Measurements from ENCODE around the gene LIPC.

LIPC gene

DNA sequence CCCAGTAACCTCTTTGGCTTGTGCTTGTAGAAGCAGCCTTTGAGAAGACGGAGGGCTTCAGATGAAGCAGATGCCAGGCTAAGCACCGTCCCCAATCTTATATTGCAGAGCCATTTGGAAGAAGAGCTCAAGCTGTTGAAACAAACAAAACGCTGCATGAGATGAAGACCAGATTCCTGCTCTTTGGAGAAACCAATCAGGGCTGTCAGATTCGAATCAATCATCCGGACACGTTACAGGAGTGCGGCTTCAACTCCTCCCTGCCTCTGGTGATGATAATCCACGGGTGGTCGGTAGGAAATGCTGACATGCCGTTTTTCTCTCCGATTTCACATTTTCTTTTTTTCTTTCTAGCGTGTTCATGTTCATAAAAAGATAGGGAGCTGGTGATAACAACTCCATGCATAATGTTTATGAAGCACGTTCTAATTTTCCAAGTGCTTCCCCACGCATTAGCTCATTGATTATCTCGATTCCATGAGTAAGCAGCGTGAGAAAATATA is 106.5 kb downstream of the LIPC start:
- DNase-seq (ENCODE audit: low read depth in 2 of 2) = no peak

DNA sequence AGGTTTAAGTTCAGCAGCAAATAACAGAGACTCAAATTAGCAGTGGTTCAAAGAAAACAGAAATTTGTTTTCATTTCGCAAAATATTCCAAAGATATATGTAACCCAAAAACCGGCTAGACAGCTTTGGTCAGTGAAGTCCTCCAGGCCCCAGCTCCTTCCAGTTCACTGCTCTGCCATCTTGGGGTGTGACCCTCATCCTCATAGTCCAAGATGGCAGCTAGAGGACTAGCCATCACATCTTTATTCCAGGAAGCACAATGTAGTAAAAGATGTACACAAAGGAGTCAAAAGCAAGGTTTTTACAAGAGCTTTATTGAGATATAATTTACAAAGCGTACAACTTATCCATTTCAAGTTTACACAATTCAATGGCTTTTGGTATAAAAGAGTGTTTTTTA is 107.1 kb downstream of the LIPC start:
- no peak for DNase-seq (ENCODE audit: low read depth in 2 of 2)

DNA sequence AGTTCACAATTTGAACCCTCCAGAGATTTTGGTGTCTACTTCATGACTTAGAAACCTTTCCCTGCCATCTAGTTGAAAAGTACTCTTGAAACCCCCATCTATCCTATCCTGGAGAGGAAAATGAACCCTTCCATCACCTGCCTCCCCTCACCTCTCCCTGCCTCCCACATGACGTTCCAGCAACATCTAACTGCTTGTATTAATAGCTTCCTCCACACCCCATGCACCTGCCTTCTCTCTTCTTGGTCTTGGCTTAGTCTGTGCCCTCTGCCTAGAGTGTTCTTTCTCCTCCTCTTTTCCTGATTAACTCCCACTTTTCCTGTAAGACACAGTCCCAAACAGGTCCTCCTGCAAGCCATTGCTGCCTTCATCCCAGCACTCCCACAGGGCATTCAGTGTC is 107.8 kb downstream of the LIPC start:
- DNase-seq (ENCODE audit: low read depth in 2 of 2) = no peak

DNA sequence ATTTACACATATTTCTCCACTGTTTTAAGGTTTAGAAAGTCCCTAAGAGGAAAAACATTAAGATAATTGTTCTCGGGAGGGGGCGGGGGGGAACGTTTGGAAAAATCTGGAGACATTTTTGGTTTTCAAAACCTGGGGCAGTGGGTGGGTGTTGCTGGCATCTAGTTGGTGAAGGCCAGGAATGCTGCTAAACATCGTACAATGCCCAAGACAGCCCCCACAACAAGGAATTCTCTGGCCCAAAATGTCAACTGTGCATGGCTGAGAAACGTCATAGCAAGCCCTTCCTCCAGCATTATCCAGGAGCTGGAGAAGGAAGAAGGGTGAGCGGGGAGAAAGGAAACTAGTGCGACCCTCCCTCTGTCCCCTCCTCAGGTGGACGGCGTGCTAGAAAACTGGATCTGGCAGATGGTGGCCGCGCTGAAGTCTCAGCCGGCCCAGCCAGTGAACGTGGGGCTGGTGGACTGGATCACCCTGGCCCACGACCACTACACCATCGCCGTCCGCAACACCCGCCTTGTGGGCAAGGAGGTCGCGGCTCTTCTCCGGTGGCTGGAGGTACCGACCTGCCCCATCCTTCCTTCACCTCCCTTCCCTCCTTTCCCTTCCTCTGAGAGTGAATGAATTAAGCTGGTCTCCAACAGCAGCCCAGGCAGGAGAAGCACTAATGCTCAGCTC is 109.8 kb downstream of the LIPC start:
- DNase-seq (ENCODE audit: low read depth in 2 of 2) = no peak

DNA sequence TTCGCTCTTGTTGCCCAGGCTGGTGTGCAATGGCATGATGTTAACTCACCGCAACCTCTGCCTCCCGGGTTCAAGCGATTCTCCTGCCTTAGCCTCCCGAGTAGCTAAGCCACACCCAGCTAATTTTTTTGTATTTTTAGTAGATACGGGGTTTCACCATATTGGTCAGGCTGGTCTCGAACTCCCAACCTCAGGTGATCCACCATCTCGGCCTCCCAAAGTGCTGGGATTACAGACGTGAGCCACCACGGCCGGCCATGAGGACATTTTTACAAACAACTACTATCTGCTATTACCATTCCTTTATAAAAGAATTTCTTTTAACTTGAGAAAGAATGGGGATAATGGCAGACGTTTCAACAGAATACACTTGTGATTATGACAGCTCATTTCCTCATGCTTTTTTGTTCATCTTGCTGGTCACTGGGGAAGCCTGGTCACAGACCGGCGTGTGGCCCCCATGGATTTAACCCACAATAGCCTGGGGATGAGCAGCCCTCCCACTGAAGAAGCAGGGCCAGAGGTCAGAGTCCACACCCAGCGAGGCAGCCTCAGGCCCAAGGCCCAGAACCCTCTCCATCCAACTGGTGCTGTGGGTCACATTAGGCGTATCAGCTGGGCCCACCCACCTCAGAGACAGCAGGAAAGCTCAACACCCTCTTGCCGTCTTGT is 112.0 kb downstream of the LIPC start:
- DNase-seq (ENCODE audit: low read depth in 2 of 2) = no peak

DNA sequence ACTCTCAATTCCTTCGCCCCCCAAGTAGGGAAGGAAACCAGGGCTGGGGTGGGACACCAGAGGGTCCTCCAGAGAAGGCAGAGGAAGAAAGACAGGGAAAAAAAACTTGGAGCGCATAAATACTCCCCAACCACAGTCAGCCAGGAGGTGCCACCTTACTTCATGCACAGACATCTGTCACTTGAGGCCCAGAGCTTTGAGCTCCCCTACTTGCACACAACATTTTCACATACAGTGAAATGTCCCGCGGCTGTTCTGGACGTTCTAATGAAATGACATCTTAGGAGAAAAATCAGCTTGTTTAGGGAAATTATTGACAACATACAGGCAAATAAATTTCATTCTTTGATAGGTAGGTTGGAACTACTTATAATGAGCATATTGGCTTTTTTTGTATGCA is 113.0 kb downstream of the LIPC start:
- DNase-seq (ENCODE audit: low read depth in 2 of 2) = no peak

DNA sequence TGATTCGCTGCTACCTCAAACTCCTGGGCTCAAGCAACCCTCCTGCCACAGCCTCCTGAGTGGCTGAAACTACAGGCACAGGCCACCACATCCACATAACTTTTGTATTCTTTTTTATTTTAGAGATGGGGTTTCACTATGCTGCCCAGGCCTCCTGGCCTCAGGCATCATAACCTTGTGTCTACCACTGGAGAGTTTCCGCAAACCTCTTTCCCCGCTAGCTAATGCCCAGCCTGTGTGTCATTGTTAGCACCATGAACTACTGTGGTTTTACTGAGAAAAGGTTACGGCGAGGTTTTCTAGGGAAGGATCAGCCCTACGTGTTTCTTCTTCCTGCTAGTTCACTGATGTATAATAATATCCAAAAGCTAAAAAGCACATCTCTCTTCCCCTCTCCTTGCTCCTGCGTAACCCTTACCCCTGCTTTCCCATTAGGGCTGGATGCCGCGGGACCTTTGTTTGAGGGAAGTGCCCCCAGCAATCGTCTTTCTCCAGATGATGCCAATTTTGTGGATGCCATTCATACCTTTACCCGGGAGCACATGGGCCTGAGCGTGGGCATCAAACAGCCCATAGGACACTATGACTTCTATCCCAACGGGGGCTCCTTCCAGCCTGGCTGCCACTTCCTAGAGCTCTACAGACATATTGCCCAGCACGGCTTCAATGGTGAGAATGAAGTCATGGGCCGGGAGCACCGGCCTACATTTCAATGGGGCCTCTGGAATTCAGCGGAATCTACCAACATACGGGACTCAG is 113.7 kb downstream of the LIPC start:
- no peak for DNase-seq (ENCODE audit: low read depth in 2 of 2)

DNA sequence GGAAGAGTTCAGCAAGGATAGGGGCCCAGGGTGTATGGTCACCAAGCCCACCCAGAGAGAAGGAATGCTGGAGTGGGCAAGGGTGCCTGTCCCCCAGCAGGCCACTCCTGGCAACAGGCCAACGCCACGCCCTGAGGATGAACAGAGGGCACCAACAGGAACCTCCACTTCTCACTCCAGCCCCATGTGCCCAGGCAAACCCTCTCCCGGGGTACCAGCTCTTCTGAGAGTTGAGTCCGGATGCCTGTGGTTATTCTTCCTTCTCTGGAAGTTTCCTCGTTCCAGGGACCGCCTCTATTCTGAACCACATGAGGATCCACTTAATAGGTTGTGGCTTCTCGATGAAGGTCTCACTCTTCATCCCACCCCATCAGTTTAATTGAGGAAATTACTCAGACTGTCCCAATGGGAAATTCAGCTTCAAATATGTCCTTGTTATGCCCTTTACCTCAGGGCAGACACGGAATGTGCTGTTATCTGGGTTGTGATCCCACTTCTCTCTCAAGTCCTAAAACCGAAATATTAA is 114.3 kb downstream of the LIPC start:
- no peak for DNase-seq (ENCODE audit: low read depth in 2 of 2)

DNA sequence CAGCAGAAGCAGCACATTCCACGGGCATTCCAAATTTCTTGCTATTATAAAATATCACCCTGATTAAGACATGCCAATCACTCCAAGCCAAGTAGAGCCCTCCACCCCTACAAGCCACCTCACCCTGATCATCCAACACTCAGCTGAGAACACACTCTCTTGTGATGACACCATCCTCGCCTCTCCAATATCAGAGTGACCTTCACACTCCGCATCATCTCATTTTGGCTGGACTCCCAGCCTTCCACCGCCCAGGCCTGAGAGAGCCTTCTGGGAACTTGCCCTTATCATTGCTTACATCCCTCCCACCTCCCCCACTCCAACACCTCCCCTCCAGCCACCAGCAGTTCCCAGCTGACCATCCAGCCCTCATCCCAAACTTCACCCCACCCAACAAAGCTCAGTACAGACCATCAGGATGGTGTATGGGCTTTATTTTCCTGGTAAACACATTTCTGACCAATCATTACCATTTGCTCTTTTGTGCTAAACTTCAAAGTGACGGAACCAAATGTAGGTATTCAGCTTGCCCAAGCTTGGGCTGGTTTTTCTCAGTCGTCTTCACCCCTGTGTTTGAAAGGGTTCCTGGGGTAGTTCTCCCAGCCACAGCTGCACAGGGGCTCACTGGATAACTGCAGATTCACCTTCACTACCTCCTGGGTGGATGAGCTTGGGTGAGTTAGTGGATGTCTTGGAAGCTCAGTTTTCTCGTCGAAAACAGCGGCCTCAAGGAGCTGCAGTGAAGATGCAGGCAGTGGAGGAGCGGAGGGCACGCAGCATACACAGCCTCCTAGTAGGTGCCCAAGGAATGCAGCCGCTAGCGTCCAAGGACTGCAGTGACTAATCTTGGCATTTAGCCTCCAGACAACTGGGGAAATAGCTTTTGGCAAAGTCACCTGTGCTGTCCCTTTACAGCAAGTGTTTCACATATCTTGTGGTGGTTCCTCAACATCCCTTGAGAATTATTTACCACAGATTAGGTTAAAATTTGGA is 115.1 kb downstream of the LIPC start:
- no peak for DNase-seq (ENCODE audit: low read depth in 2 of 2)

DNA sequence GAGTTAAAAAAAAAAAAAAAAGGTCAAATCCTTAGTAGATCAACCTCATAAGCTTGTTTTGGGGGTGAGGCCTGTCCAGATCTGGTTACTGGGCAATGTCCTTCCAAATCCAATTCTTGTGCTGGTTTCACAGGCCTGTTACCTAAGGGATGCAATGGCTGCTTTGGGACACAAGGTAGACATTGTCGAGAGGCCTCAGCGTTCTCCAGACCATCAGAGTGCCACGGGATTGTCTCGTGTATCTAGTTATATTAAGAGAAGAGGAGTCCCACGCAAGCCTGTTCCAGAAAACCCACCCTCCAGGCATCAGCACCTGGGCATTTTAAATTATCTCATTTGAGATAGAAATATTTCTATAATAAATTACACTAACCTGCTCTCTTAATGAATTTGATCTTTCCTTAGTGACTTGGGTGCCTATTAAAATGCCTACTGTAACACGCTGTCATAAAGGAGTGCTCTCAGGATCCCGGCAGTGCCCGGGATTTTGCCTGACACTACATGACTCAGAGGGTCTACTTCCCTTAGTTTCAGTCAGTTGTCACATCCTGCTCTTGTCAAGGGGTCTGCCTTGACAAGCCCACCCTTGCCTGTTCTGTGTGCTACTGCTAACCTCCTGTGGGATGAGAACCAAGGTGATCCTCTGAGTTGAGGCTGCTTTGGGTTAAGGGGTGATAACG is 116.0 kb downstream of the LIPC start:
- no peak for DNase-seq (ENCODE audit: low read depth in 2 of 2)

DNA sequence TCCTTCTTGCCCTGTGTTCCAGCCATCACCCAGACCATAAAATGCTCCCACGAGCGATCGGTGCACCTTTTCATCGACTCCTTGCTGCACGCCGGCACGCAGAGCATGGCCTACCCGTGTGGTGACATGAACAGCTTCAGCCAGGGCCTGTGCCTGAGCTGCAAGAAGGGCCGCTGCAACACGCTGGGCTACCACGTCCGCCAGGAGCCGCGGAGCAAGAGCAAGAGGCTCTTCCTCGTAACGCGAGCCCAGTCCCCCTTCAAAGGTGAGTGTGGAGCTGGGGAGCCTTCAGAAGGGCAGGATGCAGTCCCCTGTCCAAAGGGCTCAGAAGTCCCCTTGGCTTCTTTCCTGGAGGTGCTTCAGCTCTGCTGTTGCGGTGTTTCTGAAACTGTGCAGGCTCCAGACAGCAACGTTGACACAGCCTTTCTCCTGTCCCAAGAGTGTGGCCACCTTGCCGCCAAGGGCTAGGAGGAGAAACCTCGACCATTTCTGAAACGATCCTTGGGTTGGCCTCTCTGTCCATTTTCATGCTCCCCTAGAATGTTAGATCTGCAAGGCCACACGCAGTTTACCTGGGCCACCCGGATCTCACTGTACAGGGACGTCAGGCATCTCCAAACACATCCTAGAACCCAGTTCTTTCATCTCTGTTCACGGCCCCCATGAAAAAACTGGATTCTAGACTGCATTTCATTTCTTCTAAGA is 116.7 kb downstream of the LIPC start:
- DNase-seq (ENCODE audit: low read depth in 2 of 2) = no peak

DNA sequence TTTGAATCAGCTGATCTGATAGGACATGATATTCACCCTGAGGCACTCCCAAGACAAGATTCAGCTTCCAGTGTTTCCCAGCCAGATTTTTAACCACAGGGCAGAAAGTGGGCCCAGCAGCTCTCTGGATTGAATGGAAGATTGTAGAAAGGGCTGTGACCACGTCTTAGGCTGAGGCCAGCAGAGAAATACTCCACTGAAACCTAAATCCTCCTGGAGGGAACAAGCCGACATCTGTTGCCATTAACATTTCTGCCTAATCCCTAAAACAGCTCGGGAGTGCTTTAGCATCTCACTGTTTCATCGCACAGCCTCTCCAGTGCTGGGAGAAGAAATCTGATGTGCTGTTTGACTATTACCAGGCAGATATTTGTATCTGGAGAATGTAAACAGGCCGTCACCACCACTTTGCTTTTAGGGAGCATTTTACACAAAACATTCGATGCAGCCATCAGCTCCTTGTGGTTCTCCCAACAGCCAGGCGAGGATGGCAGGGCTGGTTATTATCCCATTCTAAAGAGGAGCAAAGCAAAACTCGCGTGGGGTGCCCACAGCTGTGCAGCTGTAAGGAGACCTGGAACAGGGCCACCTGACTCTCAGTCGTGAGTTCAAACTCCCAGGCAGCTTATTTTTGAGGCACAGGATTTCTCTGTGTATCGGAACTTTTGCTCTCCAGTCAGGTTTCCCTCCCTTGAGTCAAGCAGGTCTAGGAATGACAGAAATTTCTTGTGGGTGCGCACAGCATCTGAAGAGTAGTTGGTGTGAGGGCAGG is 117.4 kb downstream of the LIPC start:
- DNase-seq (ENCODE audit: low read depth in 2 of 2) = no peak

DNA sequence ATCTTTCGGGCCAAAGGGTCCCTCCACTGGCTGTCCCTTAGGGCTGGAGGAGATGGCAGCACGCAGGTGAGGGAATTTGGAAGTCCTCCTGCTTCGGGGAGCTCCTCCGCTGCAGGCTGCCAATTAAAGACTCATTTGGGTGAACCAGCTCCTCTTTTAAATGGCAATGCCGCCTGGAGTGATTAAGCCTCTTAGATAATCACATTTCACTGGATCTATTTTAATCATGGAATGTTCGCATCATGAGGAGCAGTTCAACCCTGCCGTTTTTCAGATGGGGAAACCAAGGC is 117.9 kb downstream of the LIPC start:
- DNase-seq (ENCODE audit: low read depth in 2 of 2) = no peak

DNA sequence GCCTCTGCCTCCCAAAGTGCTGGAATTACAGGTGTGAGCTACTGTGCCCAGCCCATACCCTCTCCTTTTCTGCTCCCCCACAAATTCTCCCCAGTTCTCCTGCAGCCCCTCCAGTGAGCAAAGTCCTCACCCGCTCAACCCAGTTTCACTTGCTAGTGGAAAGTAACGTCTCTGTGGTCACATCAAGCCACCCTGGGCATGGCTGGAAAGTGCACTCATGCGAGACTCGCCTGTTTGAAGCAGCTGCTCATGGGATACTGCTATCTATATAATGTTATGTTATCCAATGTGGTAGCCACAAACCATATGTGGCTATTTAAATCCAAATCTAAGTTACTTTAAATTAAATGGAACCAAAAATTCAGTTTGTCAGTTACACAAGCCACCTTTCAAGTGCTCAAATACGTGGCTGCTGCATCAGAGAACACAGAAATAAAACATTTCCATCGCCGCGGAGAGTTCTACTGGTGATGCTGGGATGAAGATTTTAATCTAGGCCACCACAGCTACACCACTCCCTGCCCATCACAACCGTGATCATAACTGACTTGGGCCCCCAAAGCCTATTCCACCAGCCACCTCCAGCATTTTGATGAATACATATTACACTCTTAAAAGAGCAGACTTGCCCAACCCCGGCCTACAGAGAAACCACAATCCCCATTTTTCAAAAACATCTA is 119.4 kb downstream of the LIPC start:
- DNase-seq (ENCODE audit: low read depth in 2 of 2) = no peak

DNA sequence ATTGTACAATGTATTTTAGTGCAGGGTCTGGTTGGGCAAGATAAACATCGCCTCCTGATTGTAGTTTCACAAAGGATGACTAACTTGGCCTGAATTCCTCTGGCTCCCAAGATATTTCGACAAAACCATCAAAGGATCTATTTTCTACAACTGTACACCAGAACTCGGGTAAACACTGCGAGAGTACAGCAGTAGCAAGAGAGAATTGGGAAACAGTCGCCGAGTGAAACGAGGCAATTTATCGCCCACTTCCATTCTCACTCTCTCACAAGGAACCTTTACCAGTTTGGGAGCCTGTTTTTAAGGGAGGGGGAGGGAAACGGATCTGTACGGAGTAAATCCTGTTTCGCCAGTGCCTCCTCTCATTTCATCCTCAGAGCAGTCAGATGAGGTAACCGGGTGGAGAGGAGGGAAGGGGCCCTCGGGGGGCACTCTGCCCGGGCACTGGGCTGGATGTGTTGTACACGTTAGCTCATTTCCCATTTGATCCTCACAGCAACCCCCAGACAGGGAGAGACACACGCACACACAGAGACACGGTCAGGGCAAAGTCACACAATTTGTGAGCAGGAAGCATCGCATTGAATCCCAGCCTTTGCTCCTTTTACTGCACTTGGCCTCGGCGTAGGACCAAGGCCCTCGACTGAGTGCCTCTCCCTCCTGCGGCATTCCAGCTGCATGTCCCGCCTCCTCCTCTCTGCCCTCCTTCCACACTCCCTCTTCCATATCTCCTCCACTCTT is 120.1 kb downstream of the LIPC start:
- DNase-seq (ENCODE audit: low read depth in 2 of 2) = no peak

DNA sequence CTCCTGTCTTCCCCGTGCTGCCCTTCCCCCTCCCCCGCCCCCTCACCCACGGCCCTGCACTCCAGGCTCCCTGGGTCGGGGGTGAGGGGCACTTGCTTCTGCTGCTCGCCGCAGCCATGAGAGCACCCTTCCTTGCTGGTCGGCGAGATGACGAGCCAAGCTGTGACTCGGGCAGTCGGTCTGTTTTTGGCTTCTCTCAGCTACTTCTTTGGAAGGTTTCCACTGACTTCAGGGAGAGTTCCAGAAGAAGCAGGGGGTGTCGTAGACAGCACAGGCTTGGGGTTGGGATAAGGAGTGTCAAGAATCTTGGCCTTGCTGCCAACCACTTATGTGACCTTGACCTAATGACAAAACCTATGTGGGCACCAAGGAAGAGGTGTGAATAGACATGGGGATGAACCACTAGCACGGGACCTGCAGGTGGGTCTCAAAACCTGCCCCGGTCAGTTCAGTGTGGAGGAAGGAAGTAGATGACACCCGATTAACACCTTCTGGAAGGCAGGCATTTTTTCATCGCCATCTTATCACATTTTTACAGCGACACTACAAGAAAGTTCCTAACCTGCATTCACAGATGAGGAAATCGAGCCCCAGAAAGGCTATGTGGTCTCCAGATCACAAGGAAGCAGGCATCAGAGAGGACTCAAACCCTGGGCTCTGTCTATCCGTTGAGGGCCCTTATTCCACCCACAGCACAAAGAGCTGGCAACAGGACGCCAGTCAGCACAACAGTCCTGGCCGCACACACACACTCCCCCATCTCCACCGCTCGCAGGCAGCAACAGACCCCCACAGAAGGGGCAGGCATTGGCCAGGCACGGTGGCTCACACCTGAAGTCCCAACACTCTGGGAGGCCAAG is 120.9 kb downstream of the LIPC start:
- no peak for DNase-seq (ENCODE audit: low read depth in 2 of 2)

DNA sequence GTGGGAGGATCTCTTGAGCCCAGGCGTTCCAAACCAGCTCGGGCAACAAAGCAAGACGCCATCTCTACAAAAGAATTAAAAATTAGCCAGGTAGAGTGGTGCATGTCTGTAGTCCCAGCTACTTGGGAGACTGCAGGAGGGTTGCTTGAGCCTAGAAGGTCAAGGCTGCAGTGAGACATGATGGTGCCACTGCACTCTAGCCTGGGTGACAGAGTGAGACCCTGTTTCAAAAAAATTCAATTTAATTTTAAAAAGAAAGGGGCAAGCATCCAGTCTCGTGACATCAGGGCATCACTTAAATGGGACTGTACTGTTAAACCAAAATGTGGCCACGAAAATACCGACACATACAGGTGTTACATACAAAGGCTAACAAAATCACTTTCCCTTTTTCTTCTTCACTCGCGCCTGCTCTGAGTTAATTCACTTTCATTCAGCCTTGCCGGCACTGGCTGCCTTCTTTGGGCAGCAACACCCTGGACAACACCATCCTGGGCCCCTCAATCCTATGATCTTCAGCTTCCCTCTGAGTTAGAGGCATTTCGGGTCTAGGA is 121.7 kb downstream of the LIPC start:
- DNase-seq (ENCODE audit: low read depth in 2 of 2) = no peak

Data from activated CD4-positive, alpha-beta T cell treated with anti-CD3 and anti-CD28 coated beads for 24 hours (primary cell).